Activated naive CD4-positive, alpha-beta T cell (primary cell): ENCODE data around the gene MEN1.

Source experiments
- DNase-seq, 4 experiments: peaks; one replicate each; lab custom pipeline; 2025; lab: John Stamatoyannopoulos, UW

MEN1 gene

DNA sequence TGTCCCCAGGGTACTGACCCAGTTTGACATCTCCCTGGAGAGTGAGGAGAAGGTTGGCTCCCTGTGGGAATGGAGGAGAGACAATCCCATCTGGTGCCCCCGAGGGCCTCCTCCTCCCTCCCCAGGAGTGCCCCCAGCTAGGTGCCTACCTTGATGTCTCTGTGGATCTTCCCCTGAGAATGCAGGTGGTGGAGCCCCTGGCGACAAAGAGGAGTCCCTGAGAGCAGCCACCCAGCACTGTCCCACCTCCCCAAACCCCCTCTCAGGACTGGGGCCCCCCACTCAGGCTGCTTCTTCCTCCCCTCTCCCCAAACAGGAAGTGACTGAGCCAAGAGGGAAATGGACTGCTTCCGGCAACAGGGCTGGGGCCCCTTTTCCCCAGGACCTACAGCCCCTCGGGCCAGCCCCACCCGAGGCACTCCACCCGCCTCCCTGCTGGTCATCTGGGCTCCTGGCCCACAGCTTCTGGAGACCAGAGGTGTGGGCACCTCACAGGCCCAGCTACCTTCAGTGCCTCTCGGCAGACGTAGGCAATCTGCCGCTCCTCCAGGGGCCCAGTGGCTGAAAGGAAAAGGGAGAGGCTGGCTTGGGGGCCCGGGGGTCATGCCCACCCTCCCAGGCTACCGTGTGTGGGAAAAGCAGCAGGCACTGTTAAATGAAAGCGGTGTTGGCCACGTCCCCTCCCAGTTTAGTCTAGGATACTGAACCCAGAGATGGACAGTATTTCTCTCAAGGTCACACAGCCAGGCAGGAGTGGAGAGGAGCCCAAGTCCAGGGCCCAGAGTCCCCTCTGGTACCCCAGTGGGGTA lies 8.6 kb downstream of the MEN1 start:
- DNase-seq = no peak

DNA sequence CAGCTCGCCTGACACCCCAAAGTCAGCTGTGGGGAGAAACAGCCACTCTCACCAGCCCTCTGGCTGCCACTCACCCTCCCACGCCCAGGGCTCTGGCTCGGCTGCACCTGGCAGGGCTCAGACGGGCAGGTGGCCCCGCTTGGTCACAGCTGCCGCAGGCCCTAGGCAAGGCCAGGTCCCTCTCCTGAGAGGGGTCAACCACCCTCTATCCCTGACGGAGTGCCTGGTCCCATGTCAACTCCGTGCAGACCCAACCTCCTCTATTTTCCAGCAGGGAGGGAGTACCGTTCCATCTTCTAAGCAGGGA lies 9.2 kb downstream of the MEN1 start:
- no peak for DNase-seq

GRCh38 chr11:64800303-64801157 lies 9.8 kb downstream of the MEN1 start:
- no peak for DNase-seq

DNA sequence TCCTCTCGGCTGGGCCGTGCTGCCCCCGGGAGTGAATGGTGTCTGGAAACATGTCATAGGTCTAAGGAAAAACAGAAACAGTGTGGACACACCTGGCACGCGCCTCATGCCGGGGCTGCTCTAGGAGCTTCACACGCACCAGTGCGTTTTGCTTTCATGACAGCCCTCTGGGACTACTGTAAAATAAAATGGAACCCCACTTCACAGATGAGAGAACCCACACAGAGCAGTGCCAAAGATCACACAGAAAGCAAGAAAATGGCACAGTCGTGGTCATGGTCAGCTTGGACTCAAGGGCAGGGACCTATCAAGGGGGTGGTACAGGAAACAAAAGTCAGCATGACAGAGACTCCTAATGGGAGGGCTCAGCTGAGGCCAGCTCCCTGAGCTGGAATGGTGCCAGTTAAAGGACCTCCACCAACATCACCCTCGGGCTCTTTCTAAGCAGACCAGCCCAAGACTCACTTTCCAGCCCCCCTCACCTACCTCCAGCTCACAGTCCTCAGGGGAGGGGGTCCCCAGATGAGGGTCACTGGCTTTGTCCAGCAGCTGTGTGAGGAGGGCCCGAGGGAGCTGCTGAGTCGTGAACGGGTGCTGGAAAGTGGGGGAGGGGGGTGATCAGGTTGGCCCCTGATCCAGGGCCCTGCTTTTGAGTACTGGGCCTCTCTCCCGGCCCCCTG lies 10.6 kb downstream of the MEN1 start:
- DNase-seq = no peak

GRCh38 chr11:64799256-64799622 lies 11.1 kb downstream of the MEN1 start:
- DNase-seq = no peak

DNA sequence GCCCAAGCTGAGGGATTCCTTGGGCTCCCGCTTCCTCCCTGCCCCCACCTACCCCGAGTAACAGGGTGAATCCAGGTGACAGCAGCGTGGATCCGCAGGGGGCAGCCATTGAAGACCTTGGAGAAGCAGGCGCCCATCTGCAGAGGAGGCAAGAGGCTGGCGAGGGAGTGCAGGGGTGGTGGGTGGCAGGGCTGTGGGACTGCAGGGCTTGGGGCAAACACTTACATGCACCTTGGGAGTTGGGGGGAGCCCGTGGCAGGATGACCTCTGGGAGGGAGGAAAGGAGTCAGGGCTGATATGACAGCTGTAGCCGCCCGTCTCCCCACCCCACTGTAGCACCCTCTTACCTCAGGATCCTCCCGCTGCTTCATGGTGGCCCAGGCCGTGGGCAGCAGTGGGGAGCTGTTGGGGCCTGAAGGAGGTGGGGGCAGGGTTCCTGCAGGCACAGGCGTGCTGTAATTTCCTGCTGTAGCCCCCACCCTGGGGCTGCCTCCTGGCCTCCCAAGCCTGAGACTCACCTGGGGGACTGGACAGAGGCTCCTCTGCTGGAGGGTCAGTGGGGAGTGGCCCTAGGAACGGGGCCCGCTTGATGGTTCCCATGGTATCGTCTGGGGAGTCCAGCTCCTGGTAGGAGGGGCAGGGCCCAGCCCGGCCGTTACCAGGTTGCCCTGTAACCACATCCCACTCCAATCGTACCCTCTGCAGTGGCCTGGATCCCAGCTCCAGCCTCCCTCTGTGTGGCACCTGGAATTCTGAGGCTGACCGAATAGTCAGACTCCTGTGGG lies 13.4 kb downstream of the MEN1 start:
- no peak for DNase-seq

DNA sequence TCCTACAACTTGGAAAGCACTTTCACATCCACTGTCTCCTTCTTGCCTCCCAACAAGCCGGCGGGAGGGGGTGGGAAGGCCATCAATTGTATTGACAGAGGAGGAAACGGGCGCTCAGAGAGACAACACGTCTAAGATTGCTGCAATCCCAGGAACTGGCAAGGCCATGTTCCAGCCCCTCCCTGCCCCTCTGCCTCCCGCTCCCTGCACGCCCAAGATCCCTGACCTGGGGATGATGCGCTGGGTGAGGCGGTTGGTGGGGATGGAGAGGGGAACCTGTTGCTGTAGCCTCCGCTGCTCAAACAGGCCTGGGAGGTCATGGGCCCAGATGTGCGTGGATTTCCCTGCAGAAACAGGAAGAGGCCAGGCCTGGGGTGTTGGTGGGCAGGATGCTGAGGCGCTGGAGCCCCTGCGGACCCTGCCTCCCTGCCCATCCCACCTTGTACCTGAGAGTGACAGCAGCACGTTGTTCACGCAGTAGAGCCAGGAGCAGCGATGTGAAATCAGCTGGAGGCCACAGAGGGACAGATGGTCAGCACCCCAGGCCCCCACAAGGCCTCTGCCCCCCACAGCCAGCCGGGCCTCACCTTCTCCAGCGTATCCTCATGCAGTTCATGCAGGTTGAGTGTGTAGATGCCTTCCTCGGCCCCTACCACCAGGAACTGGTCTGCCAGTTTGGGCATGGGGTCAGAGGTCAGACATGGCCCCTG lies 14.1 kb downstream of the MEN1 start:
- no peak for DNase-seq

GRCh38 chr11:64794526-64794925 lies 15.8 kb downstream of the MEN1 start:
- DNase-seq = no peak

- DNase-seq = no peak
Observed at GRCh38 chr11:64793271-64794160, 16.8 kb downstream of the MEN1 start.

GRCh38 chr11:64792482-64792881 lies 17.9 kb downstream of the MEN1 start:
- no peak for DNase-seq

- DNase-seq = no peak
Observed at GRCh38 chr11:64791781-64792291, 18.5 kb downstream of the MEN1 start.

GRCh38 chr11:64790205-64791095 lies 19.9 kb downstream of the MEN1 start:
- DNase-seq = no peak

DNA sequence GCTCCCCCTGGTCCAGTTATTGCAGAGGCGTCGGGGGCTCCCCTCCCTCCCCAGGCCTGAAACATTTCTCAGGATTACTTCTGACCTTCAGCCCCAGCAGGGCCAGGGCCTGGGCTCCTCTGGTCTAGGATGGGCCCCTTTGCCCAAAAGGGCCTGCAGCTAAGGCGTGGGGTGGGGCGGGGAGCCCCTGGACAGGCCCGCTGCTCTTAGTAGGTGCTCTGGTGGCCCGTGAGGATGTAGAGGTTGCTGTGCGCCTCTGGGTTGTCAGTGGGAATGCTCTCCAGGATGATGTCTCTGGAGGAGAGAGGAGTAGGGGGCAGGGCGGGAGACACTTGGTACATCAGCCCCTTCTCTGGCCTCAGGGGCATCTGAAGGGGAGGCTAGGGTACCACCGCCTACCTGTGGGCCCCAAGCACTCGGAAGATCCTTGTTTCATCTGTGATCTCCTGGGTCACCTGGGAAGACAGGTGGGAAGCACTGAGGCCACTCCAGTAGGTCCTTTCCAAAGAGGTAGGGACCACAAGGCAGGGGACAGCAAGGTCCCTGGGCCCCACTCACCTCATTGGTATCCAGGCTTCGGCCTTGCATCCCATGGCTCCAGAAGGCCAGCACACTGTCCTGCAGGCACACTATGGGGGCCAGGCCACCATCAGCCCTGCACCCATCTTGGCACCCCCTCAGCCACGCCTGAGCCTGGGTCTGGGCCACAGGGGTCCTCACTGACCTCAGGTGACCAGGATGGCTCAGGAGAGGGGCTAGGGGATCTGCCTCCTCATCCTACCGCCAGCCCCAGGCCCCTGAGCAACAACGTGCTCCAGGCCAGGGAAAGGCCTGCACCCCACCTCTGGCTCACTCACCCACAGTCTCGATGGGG lies 20.8 kb downstream of the MEN1 start:
- DNase-seq = no peak

- no peak for DNase-seq
Observed at GRCh38 chr11:64788321-64789215, 21.8 kb downstream of the MEN1 start.

GRCh38 chr11:64787526-64788320 lies 22.6 kb downstream of the MEN1 start:
- peak in 3 of 4 experiments; percentile 34 to 55 (median 43) for DNase-seq

GRCh38 chr11:64786308-64786707 lies 24.0 kb downstream of the MEN1 start:
- no peak for DNase-seq
